HCT116 (cell line): ENCODE data around the gene GNAI1.

Experiments
- JUND ChIP-seq: IDR thresholded peaks from 2 replicates; pipeline ENCODE4 v1.6.1; 2012
- MAX ChIP-seq: IDR thresholded peaks from 2 replicates; pipeline ENCODE4 v1.6.1; 2012
- POLR2A ChIP-seq: IDR thresholded peaks from 2 replicates; pipeline ENCODE4 v1.7.0; 2011; ENCODE audit warnings: borderline replicate concordance; ENCODE audit not compliant: insufficient read depth, insufficient read length; ENCODE audit errors: extremely low read depth
- SP1 ChIP-seq: IDR thresholded peaks from 2 replicates; pipeline ENCODE4 v1.6.1; 2012; ENCODE audit warnings: low read depth

GRCh38 chr7:80249184-80249583, 114.6 kb downstream of the GNAI1 start:
- TF ChIP-seq JUND: no peak
- TF ChIP-seq MAX: no peak
- TF ChIP-seq SP1: no peak
- TF ChIP-seq POLR2A: no peak
